ENCODE data around the gene MOCOS. TPM values are rescaled to one million over a fixed set of nuclear protein-coding genes. Genes with fewer than 3 reads are reported as not detected.
"Not testable (repeated sequence)": the region's sequence is repeated elsewhere in the genome, so short reads cannot be mapped to it uniquely, and the experiment has no call there.

Gene MOCOS
- total and polyA plus RNA-seq, 5 experiments from 2014 or later = 0.08 to 0.16 TPM; not detected in 3

DNA sequence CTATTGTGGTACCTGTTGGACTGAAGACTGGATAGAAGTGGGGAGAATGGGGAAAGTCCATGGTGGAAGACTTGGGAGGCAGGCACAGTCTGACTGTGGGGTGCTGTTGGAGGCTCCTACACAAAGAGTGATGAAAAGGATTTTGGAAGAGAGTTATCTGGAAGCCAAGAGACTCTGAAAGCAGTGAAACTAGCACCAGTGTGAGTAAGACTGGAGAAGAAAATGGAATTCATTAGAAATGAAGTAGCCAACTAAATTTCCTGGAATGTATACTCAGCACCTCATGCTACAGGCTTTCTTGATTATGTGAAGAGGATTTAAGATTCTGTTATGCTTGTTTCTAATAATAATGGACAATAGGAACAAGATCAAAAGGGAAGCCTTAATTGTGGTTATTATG, 29.9 kb upstream of the MOCOS start:
- Mint-ChIP-seq H3K36me3 (peaks cover 4 to 95% (median 42%) of the 10 kb centered on the region in 3 donors), H3K9me3 (no peaks in the 10 kb centered on the region), H3K27me3 (no peaks in the 10 kb centered on the region), H3K4me3 (peak overlapping the region in 1 of 10 donors; percentile 9), H3K27ac (peak overlapping the region in 8 of 10 donors; percentile 3 to 76 (median 50)), H3K4me1 (peaks cover 17 to 34% (median 28%) of the 10 kb centered on the region in 4 donors)
- POLR2A ChIA-PET = interaction anchor here (0.9 kb wide), 1 partner anchor 27 kb away, joined by 3 read pairs; no protein-coding TSS in a partner anchor
- DNase-seq (no peak), ATAC-seq (no peak)

DNA sequence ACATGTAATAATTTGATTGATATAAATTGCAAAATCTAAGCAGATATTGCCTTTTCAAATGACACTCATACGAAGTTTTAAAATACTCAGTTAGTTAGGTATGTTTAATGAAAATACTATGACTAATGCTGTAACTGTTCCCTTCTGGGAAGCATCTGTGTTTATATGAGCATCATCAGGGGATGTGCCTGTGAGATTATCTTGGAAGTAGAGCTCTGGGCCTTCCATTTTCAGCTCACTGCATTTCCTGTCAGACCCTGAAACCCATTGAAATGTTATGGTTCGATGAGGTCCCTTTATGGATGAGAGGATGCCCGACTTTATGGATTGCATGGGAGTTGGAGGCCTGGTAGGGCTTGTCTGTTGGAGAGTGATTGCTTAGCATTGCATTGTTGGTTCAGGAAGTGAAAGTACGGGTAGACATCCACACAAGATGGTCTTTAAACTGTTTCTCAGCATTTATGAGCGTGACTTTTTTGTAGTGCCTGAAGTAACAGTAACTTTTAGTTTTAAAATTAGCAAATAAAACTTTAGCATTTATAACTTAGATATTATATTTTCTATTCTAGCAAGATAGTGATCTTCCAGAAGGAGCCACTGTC, 28.9 kb upstream of the MOCOS start:
- Mint-ChIP-seq H3K27ac (peak overlapping the region in 2 of 10 donors; percentile 39 to 80), H3K36me3 (peaks cover 4 to 94% (median 35%) of the 10 kb centered on the region in 3 donors), H3K4me1 (peaks cover 12 to 36% (median 24%) of the 10 kb centered on the region in 4 donors), H3K9me3 (no peaks in the 10 kb centered on the region), H3K4me3 (no peak overlapping the region), H3K27me3 (no peaks in the 10 kb centered on the region)
- ATAC-seq (no peak), DNase-seq (no peak)
- POLR2A ChIA-PET = no interaction called here

DNA sequence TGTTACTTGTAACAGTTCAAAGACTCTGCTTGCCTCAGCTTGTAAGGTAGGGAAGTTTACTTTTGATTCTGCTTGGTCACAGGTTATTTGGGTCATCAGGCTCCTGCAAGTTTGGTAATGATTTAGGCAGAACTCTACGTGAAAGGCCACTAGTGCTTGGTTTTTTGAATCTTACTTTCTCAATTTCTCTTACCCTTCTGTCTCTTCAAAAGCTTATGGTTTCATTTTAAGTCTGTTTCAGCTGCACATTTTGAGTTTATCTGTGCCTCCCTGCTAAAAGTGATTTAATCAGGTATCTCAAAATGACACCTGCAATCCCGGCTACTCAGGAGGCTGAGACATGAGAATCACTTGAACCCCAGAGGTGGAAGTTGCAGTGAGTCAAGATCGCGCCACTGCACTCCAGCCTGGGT, 26.3 kb upstream of the MOCOS start:
- Mint-ChIP-seq H3K36me3 (peaks cover 0 to 95% (median 46%) of the 10 kb centered on the region in 3 donors), H3K9me3 (no peaks in the 10 kb centered on the region), H3K4me3 (no peak overlapping the region), H3K27me3 (no peaks in the 10 kb centered on the region), H3K27ac (peak overlapping the region in 1 of 10 donors; percentile 69), H3K4me1 (peaks cover 12 to 31% (median 19%) of the 10 kb centered on the region in 4 donors)
- no peak for DNase-seq
- ATAC-seq = no peak
- POLR2A ChIA-PET = interaction anchor here (0.7 kb wide), 1 partner anchor 17 kb away, joined by 5 read pairs; no protein-coding TSS in a partner anchor

DNA sequence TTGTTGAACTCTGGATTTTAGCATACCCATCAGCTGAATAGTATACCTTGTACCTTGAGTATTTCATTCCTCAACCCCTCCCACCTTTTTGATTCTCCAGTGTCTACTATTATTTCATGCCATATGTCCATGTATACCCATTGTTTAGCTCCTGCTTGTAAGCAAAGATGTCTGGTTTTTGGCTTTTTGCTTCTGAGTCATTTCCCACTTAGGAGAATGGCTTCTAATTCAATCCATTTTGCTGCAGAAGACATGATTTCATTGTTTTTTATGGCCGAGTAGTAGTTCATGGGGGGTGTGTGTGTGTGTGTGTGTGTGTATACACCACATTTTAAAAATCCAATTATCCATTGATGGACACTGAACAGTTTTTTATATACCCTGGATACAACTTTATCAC, 24.3 kb upstream of the MOCOS start:
- Mint-ChIP-seq H3K27me3 (no peaks in the 10 kb centered on the region), H3K9me3 (no peaks in the 10 kb centered on the region), H3K36me3 (peaks cover 0 to 95% (median 42%) of the 10 kb centered on the region in 3 donors), H3K27ac (peak overlapping the region in 1 of 10 donors; percentile 25), H3K4me3 (no peak overlapping the region), H3K4me1 (peaks cover 3 to 21% (median 10%) of the 10 kb centered on the region in 4 donors)
- POLR2A ChIA-PET = no interaction called here
- ATAC-seq = no peak
- no peak for DNase-seq

DNA sequence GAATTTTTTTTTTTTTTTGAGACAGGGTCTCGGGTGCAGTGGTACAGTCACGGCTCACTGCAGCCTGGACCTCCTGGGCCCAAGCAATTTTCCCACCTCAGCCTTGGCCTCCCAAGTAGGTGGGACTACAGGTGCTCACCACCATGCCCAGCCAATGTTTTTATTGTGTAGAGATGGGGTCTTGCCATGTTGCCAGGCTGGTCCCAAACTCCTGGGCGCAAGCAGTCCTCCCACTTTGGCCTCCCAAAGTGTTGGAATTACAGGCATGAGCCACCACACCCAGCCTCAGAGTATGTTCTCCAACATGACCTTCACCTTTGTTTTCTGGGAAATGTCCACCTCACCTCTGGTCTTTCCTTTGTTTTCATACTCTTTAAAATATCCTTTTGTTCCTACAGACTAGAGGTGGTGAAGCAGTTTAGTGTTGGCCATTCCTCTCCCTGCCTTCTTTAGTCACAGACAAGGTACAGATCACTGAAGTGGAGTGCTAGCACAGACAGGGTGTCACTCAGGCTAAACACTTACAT, 19.5 kb upstream of the MOCOS start:
- DNase-seq = no peak
- Mint-ChIP-seq H3K27ac (peak overlapping the region in 1 of 10 donors; percentile 46), H3K4me1 (peaks cover 0 to 4% (median under 1%) of the 10 kb centered on the region in 4 donors), H3K4me3 (no peak overlapping the region), H3K36me3 (peaks cover 0 to 95% (median 32%) of the 10 kb centered on the region in 3 donors), H3K9me3 (no peaks in the 10 kb centered on the region), H3K27me3 (no peaks in the 10 kb centered on the region)
- POLR2A ChIA-PET = no interaction called here
- no peak for ATAC-seq

DNA sequence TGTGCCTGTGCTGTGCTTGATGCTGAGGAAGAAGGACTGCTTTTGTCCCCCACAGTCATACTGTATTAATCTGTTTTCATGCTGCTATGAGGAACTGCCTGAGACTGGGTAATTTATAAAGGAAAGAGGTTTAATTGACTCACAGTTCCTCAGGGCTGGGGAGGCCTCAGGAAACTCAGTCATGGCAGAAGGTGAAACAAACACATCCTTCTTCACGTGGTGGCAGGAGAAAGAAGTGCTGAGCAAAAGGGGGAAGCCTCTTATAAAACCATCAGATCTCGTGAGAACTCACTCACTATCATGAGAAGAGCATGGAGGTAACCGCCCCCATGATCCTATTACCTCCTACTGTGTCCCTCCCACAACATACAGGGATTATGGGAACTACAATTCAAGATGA, 19.0 kb upstream of the MOCOS start:
- H3K9me3 Mint-ChIP-seq, DNase-seq, ATAC-seq, POLR2A ChIA-PET, H3K4me1 Mint-ChIP-seq, H3K27me3 Mint-ChIP-seq, H3K4me3 Mint-ChIP-seq: not testable (repeated sequence)
- H3K36me3 Mint-ChIP-seq = peaks cover 0 to 95% (median 32%) of the 10 kb centered on the region in 3 donors
- peak overlapping the region in 3 of 10 donors; percentile 12 to 71 (median 46) for H3K27ac Mint-ChIP-seq

DNA sequence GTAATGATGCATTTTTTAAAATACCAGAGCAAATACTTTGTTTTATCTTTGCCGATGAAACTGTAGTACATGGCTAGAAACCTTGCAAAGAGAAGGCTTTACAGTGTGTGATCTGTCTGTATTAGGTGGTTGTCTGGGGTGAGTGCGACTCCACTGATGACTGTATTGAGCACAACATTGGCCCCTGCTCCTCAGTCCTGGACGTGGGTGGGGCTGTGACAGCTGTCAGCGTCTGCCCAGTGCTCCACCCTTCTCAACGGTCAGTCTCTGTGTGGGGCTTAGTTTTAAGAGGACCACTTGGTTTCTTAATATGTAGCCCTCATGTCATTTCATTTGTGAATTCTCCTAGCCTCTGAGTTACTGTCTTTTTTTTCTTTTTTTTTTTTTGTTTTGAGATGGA, 17.4 kb upstream of the MOCOS start:
- no peak for ATAC-seq
- H3K4me1 Mint-ChIP-seq = no peaks in the 10 kb centered on the region
- POLR2A ChIA-PET = no interaction called here
- H3K27ac Mint-ChIP-seq = peak overlapping the region in 2 of 10 donors; percentile 48 to 60
- H3K27me3 Mint-ChIP-seq = no peaks in the 10 kb centered on the region
- H3K36me3 Mint-ChIP-seq = peaks cover 0 to 92% (median 25%) of the 10 kb centered on the region in 3 donors
- no peak overlapping the region for H3K4me3 Mint-ChIP-seq
- DNase-seq = no peak
- no peaks in the 10 kb centered on the region for H3K9me3 Mint-ChIP-seq

DNA sequence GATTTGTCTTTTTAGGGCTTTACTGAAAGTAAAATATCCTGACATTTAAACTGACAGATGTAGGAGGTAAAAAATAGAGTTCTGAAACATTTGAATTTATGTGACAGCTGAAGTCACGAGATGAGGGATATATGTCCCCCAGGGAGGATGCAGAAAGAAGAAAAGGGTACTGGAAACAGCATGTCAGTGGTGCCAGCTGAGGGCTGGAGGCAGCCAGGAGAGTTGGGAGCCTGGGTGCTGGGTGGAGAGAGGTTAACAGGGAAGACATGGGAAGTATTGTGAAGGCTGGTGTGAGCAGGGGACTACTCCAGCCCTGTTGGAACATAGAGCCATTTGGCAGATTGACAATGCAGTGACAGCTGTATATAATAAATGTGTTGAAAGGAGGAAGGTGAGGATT, 11.8 kb upstream of the MOCOS start:
- Mint-ChIP-seq H3K4me1 (peaks cover 5 to 12% (median 8%) of the 10 kb centered on the region in 4 donors), H3K27ac (peak overlapping the region in 8 of 10 donors; percentile 2 to 82 (median 58))
- POLR2A ChIA-PET = no interaction called here

DNA sequence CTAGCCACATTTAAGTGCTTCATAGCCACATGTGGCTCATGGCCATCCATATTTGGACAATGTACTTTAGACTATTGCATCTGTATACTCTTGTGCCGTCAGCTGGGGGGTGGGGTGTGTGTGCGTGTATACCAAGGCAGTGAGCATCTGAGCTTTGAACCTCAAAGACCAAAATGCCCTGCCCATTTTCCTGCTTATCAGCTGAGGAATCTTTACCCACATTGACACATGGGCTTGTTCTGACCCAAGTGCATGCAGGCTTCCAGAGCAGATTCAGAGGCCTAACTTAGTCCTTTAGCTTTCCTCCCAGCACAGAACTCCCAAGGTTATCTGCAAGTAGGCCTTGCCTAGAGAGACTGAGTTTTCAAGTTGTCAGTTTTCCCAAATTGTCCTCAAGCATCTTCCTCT, 11.1 kb upstream of the MOCOS start:
- H3K4me1 Mint-ChIP-seq = peaks cover 6 to 15% (median 11%) of the 10 kb centered on the region in 4 donors
- no peaks in the 10 kb centered on the region for H3K9me3 Mint-ChIP-seq
- POLR2A ChIA-PET = no interaction called here
- H3K27ac Mint-ChIP-seq = peak overlapping the region in 2 of 10 donors; percentile 20 to 32
- H3K4me3 Mint-ChIP-seq = no peak overlapping the region
- H3K27me3 Mint-ChIP-seq = no peaks in the 10 kb centered on the region
- DNase-seq (no peak), ATAC-seq (no peak)
- peaks cover 0 to 62% (median 16%) of the 10 kb centered on the region in 3 donors for H3K36me3 Mint-ChIP-seq

More for the DNA sequence above, 11.8 kb upstream of the MOCOS start:
- H3K4me3 Mint-ChIP-seq = no peak overlapping the region
- peaks cover 0 to 69% (median 19%) of the 10 kb centered on the region in 3 donors for H3K36me3 Mint-ChIP-seq
- no peaks in the 10 kb centered on the region for H3K27me3 Mint-ChIP-seq
- H3K9me3 Mint-ChIP-seq = no peaks in the 10 kb centered on the region
- no peak for DNase-seq
- ATAC-seq = no peak

DNA sequence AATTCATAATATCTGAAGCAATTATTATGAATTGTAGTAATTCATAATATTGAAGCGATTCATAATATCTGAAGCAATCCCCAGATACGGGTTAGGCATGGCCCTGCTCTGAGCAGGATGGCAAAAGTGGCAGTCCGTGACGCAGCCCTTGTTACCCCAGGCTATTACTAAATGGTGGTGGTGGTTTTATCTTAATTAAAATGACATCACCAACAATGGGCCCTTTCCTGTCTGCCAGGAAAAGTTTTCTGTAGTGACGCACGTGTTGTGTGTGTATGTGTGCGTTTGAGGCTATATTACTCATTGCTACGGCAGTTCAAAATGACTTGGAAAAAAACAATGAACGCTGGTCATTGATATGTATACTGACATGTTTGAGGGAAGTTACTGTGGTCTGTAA, 10.6 kb upstream of the MOCOS start:
- Mint-ChIP-seq H3K27me3 (no peaks in the 10 kb centered on the region), H3K4me3 (no peak overlapping the region), H3K27ac (no peak overlapping the region), H3K9me3 (no peaks in the 10 kb centered on the region), H3K4me1 (peaks cover 6 to 17% (median 11%) of the 10 kb centered on the region in 4 donors), H3K36me3 (peaks cover 0 to 57% (median 16%) of the 10 kb centered on the region in 3 donors)
- DNase-seq (no peak), ATAC-seq (no peak)
- POLR2A ChIA-PET = no interaction called here

DNA sequence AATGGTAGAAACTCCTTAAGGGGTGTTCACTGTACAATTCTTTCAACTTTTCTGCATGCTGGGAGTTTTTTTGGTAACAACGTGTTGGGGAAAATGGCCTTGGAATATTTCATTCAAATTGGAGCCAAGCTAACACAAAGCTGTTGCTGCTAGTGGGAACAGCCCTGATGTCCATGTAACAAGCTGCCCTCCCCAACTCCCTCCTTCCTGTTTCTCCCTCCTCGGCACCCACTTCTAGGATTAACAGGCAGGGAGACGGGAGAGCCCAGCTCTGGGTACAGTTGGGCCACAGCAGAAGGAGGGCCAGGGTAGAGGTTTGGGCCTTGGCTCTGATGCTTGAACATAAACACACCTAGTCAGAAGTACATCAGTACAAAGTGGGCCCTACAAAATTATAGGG, 9.4 kb upstream of the MOCOS start:
- Mint-ChIP-seq H3K27ac (peak overlapping the region in 5 of 10 donors; percentile 21 to 85 (median 33)), H3K4me3 (no peak overlapping the region), H3K9me3 (no peaks in the 10 kb centered on the region), H3K27me3 (no peaks in the 10 kb centered on the region), H3K4me1 (peaks cover 6 to 19% (median 12%) of the 10 kb centered on the region in 4 donors), H3K36me3 (peaks cover 0 to 46% (median 16%) of the 10 kb centered on the region in 3 donors)
- POLR2A ChIA-PET = interaction anchor here (0.6 kb wide), 1 partner anchor 17 kb away, joined by 5 read pairs; no protein-coding TSS in a partner anchor
- DNase-seq (no peak), ATAC-seq (no peak)

DNA sequence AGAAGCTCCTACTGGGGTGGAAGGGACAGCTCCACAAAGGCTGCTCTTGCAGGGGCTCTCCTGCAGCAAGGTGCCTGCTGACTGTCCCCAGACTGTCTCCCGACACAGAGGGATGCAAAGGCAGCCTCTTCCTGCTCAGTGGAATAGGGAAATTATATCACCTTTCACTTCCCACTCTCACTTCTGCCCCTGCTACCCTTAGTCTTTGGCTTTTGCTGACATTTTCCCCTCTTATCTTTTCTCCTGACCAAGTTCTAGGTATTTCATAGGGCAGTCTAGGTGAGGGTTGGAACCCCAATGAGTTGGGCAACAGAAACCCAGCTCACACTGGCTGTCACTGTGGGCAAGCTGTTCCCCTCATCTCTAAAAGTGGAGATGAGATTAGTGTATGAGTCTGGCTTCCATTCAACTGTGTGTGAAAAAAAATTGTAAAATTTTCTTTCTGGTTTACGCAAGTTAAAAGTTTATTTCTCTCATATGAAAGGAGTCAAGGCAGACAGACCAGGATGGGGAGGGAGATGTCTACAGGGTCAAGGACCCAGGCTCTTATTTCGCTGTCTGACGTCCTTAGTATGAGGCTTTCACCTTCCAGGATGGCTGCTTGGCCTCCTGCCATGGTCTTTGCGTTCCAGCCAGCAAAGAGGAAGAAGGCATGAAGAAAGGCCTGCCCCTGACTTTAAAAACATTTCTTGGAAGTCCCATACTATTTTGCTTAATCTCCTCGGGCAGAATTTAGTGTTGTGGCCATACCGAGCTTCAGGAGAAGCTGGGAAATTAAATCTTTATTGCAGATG, 7.5 kb upstream of the MOCOS start:
- Mint-ChIP-seq H3K4me1 (peaks cover 11 to 19% (median 15%) of the 10 kb centered on the region in 4 donors), H3K36me3 (peaks cover 0 to 30% (median 13%) of the 10 kb centered on the region in 3 donors), H3K27ac (peak overlapping the region in 9 of 10 donors; percentile 44 to 88 (median 64)), H3K27me3 (no peaks in the 10 kb centered on the region), H3K9me3 (no peaks in the 10 kb centered on the region), H3K4me3 (no peak overlapping the region)
- POLR2A ChIA-PET = interaction anchor here (0.8 kb wide), 1 partner anchor 27 kb away, joined by 3 read pairs; no protein-coding TSS in a partner anchor
- ATAC-seq (peak; percentile 29 to 30), DNase-seq (no peak)

Measured in naive thymus-derived CD8-positive, alpha-beta T cell (primary cell).